SKM-1 (cell line): Measurements from ENCODE around the gene CFL1.
A peak's percentile ranks its signal among the peaks of the same experiment; 100 is the strongest.
"Not testable (repeated sequence)": the region's sequence is repeated elsewhere in the genome, so short reads cannot be mapped to it uniquely, and the experiment has no call there.

ENCODE experiments used
- DNase-seq: peaks from one replicate; lab custom pipeline; 2025; ENCODE audit not compliant: unreplicated experiment; lab: John Stamatoyannopoulos, UW

Gene CFL1

GRCh38 chr11:65859812-65860277, 1.9 kb upstream of the CFL1 start:
- DNase-seq: no peak

DNA sequence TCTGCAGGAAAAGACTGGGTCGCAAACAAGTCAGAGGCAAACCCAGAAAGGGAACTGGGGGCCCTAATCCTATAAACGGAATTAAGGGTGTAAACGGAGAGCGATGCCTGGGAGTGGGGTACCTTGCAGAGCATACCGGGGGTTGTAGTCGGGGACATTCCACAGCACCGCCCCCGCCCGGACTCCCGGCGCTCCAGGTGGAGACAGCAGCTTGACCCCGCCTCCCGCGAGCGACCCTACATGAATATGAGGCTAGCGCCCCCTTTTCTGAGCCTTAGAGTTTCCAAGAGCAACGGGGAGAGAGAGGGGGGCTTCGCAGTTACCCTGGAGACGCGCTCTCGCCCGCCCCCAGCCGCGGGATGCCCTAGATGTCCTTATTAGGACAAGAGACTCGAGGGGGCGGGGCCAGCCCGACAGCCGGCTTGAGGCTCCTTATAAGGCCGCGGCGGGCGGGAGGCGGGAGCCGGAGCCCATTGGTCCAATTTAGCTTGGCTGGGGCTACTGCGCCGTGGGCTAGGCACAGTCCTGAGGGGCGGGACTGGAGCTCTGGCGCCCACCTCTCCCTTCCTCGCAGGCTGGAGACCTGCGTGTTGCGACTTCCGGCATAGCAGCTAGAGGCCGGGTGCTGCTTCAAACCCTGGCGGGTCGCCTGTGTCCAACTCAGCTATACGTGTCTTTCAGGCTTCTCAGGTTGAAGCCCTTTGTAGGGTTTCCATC, 1.3 kb upstream of the CFL1 start:
- peak; percentile 90 for DNase-seq

- no peak for DNase-seq
These were observed 704 bp upstream of the CFL1 start for GRCh38 chr11:65858681-65859087.

GRCh38 chr11:65857500-65857852, 504 bp downstream of the CFL1 start:
- no peak for DNase-seq

- peak; percentile 76 for DNase-seq
These were observed 1.1 kb downstream of the CFL1 start for GRCh38 chr11:65856689-65857499.

- no peak for DNase-seq
These were observed 2.0 kb downstream of the CFL1 start for GRCh38 chr11:65855927-65856363.

DNA sequence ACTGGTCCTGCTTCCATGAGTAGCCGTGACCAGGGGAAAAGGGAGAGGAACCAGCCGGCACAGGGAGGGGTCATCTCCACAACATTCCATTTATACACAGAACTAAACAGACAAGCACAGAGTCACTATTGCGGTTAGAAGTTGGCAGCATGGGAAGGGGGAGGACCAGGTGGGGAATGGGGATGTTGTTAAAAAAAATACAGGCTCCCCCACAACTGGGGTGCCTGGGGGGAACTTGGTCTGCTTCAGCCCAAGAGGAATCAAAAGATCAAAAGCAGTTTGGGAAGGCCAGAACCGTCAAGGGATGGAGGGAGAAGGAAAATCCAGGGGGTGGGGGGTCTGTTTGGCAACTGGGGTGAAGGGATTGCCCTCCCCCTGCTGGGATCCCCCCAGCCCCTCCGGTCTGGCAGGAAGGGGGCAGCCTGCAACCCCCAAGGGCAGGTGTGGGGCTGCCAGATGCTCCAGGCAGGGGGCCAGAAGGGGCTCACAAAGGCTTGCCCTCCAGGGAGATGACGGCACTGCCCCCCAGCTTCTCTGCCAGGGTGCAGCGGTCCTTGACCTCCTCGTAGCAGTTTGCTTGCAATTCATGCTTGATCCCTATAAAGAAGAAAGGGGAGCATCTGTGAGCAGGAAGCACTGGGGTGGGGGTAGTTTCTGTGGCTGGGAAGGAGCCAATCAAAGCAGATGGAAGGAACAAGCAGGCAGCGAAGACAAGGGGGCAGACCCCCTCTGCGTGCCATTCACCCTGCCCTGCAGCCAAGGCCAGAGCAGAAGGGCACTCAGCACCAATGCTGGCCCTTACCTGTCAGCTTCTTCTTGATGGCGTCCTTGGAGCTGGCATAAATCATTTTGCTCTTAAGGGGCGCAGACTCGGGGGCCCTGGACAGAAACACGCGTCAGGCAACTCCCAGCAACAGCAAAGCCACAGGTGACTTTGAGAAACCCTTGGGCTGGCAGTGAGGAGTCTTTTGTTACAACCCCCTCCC, 2.8 kb downstream of the CFL1 start:
- DNase-seq: no peak

GRCh38 chr11:65854161-65854592, 3.8 kb downstream of the CFL1 start:
- no peak for DNase-seq

GRCh38 chr11:65853246-65853979, 4.6 kb downstream of the CFL1 start:
- DNase-seq: no peak

- DNase-seq: no peak
These were observed 5.3 kb downstream of the CFL1 start for GRCh38 chr11:65852508-65853245.

DNA sequence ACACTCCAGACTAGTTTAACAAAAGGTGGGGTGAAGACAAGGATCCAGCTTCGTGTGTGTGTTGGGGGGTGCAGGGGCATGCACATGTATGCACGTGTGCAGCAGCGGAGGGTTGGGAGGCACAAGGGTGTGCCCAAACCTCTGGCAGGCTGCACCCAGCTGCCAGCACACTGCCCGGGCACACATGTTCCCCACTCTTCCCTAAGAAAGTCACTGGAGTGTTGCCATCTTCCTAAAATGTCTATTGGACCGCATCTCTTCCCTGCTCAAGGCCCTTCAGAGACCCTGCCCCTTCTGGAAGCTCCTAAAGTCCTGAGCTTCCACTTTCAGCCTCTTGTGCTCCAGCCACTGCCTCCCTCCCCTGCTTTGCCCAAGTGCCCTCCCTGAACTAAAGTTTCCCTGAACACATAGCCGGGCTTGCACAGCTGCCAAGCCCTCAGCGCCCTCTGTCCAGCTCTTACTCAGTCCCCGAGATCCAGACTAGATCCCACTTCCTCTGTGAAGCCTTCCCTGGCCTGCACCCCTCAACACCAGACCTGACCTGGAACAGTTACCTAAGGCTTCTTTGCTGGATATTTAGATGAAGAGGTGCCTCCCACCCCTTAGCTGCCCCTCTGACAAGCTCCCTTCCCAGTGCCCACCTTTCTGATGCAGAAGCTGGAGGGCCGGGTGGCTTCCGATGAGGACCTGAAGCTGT, 6.0 kb downstream of the CFL1 start:
- DNase-seq: no peak

DNA sequence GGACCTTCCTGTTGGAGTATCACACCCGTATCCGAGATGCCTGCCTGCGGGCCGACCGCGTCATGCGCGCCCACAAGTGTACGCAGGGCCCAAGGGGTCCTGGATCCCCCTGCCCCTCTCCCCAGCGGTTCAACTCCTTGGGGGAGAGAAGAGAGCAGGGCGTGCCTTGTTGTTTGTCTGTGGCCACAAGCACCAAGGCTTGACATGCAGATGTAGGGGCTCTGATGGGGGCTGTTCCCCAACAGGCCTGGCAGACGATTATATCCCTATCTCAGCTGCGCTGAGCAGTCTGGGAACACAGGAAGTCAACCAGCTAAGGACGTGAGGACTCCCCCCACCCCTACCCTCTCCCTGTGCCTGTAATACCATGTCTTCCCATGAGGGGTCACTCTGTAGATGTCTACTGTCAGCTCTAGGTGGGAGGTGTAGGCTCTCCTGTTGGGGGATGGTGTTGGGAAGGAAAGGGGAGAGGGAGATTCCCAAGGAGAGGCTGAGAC, 6.8 kb downstream of the CFL1 start:
- no peak for DNase-seq

GRCh38 chr11:65850217-65851082, 7.5 kb downstream of the CFL1 start:
- DNase-seq: no peak

DNA sequence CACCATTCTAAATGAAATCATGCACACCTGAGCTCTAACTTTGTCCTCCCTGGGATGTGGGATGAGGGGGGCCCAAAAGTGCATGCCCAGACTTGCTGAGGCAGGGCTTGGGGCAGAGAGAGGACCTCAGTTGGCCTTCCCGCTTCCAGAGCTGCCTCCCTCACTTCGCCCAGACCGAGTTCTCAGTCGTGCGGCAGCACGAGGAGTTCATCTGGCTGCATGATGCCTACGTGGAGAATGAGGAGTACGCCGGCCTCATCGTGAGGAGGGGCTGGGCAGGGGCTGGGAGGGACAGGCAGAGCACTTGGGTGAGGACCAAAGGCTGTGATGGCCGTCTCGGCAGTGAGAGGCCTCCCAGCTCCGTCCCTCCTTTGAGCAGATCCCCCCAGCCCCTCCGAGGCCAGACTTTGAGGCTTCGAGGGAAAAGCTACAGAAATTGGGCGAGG, 8.2 kb downstream of the CFL1 start:
- no peak for DNase-seq

- DNase-seq: no peak
These were observed 8.6 kb downstream of the CFL1 start for GRCh38 chr11:65849366-65849765.

DNA sequence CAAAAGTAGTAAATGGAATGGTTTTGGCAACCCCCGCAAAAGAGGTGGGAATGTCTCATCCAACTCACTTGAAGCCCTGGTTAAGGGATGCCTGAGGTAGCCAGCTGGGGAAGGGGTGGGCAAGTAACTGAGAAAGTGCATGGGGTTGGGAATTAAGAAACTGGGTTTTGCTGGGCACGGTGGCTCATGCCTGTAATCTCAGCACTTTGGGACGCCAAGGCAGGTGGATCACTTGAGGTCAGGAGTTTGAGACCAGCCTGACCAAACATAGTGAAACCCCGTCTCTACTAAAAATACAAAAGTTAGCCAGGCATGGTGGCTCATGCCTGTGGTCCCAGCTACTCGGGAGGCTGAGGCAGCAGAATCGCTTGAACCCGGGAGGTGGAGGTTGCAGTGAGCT, 9.3 kb downstream of the CFL1 start:
- DNase-seq: not testable (repeated sequence)

- no peak for DNase-seq
These were observed 10.2 kb downstream of the CFL1 start for GRCh38 chr11:65847746-65848145.
